Measurements from ENCODE around the gene BTNL3.
"Not testable (repeated sequence)": the region's sequence is repeated elsewhere in the genome, so short reads cannot be mapped to it uniquely, and the experiment has no call there.

Gene BTNL3

GRCh38 chr5:181024245-181025064, 35.8 kb downstream of the BTNL3 start:
- no peak for DNase-seq

- no peak for DNase-seq
Measured at GRCh38 chr5:181027452-181028031, 38.9 kb downstream of the BTNL3 start.

- no peak for DNase-seq
Measured at GRCh38 chr5:181028032-181028819, 39.6 kb downstream of the BTNL3 start.

GRCh38 chr5:181031716-181032115, 43.1 kb downstream of the BTNL3 start:
- no peak for DNase-seq

- DNase-seq, result no peak
Measured at GRCh38 chr5:181035991-181036815, 47.6 kb downstream of the BTNL3 start.

- DNase-seq, result no peak
Measured at GRCh38 chr5:181036816-181037364, 48.2 kb downstream of the BTNL3 start.

GRCh38 chr5:181037365-181037861, 48.8 kb downstream of the BTNL3 start:
- DNase-seq, result no peak

- no peak for DNase-seq
Measured at GRCh38 chr5:181039471-181039870, 50.8 kb downstream of the BTNL3 start.

- DNase-seq, result no peak
Measured at GRCh38 chr5:181039931-181040630, 51.4 kb downstream of the BTNL3 start, which contains the start of gene BTNL9. Gene BTNL9 (plus strand): TSS chr5:181040266. CDS start chr5:181045490, 5,224 bp downstream.

GRCh38 chr5:181040631-181040945, 51.9 kb downstream of the BTNL3 start:
- no peak for DNase-seq

- no peak for DNase-seq
Measured at GRCh38 chr5:181041043-181041442, 52.4 kb downstream of the BTNL3 start.

GRCh38 chr5:181042036-181042713, 53.5 kb downstream of the BTNL3 start:
- DNase-seq, result no peak

- DNase-seq, result no peak
Measured at GRCh38 chr5:181042722-181043121, 54.1 kb downstream of the BTNL3 start.

GRCh38 chr5:181043285-181044092, 54.8 kb downstream of the BTNL3 start:
- DNase-seq, result no peak

GRCh38 chr5:181044093-181044599, 55.5 kb downstream of the BTNL3 start:
- DNase-seq, result no peak

GRCh38 chr5:181044662-181045305, 56.1 kb downstream of the BTNL3 start:
- DNase-seq, result no peak

GRCh38 chr5:181045316-181045715, 56.7 kb downstream of the BTNL3 start:
- no peak for DNase-seq

GRCh38 chr5:181045857-181046256, 57.2 kb downstream of the BTNL3 start:
- DNase-seq, result not testable (repeated sequence)

- no peak for DNase-seq
Measured at GRCh38 chr5:181047288-181047687, 58.6 kb downstream of the BTNL3 start.
